ENCODE data around the gene ZNF135.

ZNF135 gene

DNA sequence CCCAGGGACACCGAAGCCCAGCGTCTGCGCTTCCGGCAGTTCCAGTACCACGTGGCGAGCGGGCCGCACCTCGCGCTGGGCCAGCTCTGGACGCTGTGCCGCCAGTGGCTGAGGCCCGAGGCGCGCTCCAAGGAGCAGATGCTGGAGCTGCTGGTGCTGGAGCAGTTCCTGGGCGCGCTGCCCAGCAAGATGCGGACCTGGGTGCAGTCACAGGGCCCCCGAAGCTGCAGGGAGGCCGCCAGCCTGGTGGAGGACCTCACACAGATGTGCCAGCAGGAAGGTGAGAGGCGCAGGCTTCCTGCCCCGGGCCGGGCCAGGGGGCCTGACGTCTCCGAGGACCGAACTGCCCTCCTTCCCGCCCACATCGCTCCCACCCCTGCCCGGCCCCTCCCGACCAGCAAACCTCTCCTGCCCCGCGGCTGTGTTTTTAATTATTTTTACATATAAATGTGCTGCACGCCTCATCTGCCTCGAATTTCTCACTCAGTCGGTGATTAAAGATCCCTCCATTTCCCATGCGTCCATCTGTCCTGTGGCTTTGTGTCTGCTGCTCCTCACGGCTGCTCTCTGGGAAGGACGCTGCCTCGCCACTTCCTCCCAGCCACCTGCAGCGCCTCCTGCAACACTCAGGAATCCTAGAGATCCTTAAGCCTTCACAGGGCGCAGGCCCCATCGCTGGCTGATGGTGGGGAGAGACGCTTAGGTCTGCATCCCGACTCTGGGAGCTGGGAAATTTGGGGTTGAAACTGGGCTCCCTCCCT, 21.0 kb upstream of the ZNF135 start:
- DNase-seq (ENCODE audit: low read depth) = no peak
- no peak for TF ChIP-seq CTCF (IDR thresholded peaks at IDR 0.05; ENCODE audit: control insufficient read depth, extremely low read depth, insufficient read depth)

GRCh38 chr19:58038688-58039204, 20.3 kb upstream of the ZNF135 start:
- H3K4me3 ChIP-seq (ENCODE audit: low read depth, low read length) = no peak overlapping the region
- DNase-seq (ENCODE audit: low read depth) = no peak
- TF ChIP-seq CTCF (IDR thresholded peaks at IDR 0.05; ENCODE audit: control insufficient read depth, extremely low read depth, insufficient read depth) = no peak

More for the DNA sequence above, 21.0 kb upstream of the ZNF135 start:
- H3K4me3 ChIP-seq (ENCODE audit: low read depth, low read length) = no peak overlapping the region

DNA sequence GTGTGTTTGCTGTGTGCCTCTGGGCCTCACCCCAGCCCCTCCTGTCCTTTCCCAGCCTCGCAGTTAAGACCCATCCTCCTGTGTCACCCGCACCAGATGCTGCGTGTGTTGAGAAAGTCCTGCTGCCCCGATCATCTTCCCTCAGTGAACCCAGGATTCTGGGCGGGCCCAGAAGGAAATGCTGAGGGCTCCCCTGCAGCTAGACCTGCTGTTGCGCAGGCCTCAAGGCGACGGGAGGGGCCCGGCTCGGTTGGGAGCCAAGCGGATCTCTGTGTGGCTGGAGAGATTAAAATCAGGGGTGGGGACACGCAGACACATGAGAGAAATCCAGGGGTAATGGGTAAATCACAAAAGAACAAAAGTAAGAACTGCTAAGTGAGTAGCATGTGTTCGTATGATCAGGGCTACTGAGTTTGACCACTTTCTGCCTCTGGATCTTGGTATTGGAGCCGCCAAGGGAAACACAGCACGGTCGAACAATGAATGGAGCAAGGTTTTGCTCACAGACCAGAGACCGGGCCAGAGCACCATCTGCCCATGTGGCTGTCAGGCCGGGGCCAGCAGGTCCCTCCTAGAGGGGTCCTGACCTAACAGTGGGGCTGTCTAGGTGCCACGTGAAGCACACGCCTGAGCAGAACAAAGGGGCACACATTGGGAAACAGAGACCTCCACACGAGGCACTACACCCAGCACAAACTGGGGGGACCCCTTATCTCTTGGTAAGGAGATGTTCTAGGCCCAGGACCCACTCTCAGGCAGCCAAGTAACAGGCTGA, 18.1 kb upstream of the ZNF135 start:
- no peak overlapping the region for H3K4me3 ChIP-seq (ENCODE audit: low read depth, low read length)
- TF ChIP-seq CTCF (IDR thresholded peaks at IDR 0.05; ENCODE audit: control insufficient read depth, extremely low read depth, insufficient read depth) = no peak
- no peak for DNase-seq (ENCODE audit: low read depth)

DNA sequence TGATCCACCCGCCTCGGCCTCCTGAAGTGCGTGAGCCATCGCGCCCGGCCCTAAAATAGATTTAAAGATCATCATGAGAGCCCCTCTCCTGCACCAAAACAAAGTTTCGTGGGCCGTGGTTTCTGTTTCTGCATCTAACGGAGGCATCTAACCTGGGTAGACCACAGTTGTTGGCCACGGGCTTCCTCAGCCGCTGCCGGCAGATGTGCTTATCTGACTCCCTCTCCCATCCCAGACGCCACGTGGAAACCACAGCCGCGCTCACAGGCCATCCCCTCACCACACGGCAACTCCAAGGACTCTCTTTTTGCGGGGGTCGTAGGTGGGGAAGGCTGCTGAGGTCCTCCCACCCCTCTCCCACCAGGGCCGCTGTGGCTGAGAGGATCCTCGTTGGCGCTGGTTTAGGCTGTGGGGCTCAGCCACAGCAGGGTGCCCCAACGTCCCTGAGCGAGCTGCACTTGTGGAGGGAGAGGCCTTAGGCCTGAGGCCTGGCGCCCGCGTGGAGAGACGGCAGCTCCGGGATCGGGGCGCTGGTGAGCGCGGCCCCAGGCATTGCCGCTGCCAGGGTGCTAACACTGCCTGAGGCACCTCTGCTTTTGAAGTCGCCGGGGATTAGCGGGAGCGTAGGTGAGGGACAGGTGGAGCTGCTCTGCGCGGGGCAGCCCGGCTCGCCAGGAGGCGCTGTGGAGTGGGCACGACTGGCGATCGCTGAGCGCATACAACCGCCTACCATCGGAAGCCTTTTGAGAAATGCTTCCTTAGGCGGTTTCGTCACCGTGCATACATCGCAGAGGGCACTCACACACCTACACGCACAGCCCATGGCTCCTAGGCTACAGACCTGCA, 16.4 kb upstream of the ZNF135 start:
- no peak for DNase-seq (ENCODE audit: low read depth)
- TF ChIP-seq CTCF (IDR thresholded peaks at IDR 0.05; ENCODE audit: control insufficient read depth, extremely low read depth, insufficient read depth) = no peak
- H3K4me3 ChIP-seq (ENCODE audit: low read depth, low read length) = no peak overlapping the region

- DNase-seq (ENCODE audit: low read depth) = no peak
- TF ChIP-seq CTCF (IDR thresholded peaks at IDR 0.05; ENCODE audit: control insufficient read depth, extremely low read depth, insufficient read depth) = no peak
- H3K4me3 ChIP-seq (ENCODE audit: low read depth, low read length) = no peak overlapping the region
These were observed 14.7 kb upstream of the ZNF135 start for GRCh38 chr19:58044391-58044790.

- no peak for TF ChIP-seq CTCF (IDR thresholded peaks at IDR 0.05; ENCODE audit: control insufficient read depth, extremely low read depth, insufficient read depth)
These were observed 14.2 kb upstream of the ZNF135 start for GRCh38 chr19:58044886-58045285.

More at GRCh38 chr19:58044886-58045285, 14.2 kb upstream of the ZNF135 start:
- no peak overlapping the region for H3K4me3 ChIP-seq (ENCODE audit: low read depth, low read length)
- DNase-seq (ENCODE audit: low read depth) = no peak
